ENCODE results near the gene SIVA1.
"Not testable (repeated sequence)": the region's sequence is repeated elsewhere in the genome, so short reads cannot be mapped to it uniquely, and the experiment has no call there.

The SIVA1 gene

GRCh38 chr14:104734991-104735779 is 17.8 kb upstream of the SIVA1 start:
- no peak for DNase-seq (ENCODE audit: low read depth)

- DNase-seq (ENCODE audit: low read depth): no peak
These were observed 16.9 kb upstream of the SIVA1 start for GRCh38 chr14:104735830-104736642.

- DNase-seq (ENCODE audit: low read depth): no peak
These were observed 14.4 kb upstream of the SIVA1 start for GRCh38 chr14:104738375-104739019.

- DNase-seq (ENCODE audit: low read depth): no peak
These were observed 13.9 kb upstream of the SIVA1 start for GRCh38 chr14:104739026-104739425.

GRCh38 chr14:104739546-104740516 is 13.1 kb upstream of the SIVA1 start:
- no peak for DNase-seq (ENCODE audit: low read depth)

GRCh38 chr14:104741108-104741802 is 11.7 kb upstream of the SIVA1 start:
- DNase-seq (ENCODE audit: low read depth): no peak

GRCh38 chr14:104741803-104742251 is 11.1 kb upstream of the SIVA1 start:
- no peak for DNase-seq (ENCODE audit: low read depth)

GRCh38 chr14:104742586-104743455 is 10.1 kb upstream of the SIVA1 start:
- no peak for DNase-seq (ENCODE audit: low read depth)

- DNase-seq (ENCODE audit: low read depth): no peak
These were observed 9.2 kb upstream of the SIVA1 start for GRCh38 chr14:104743461-104744380.

GRCh38 chr14:104744484-104744883 is 8.5 kb upstream of the SIVA1 start:
- DNase-seq (ENCODE audit: low read depth): no peak

GRCh38 chr14:104745431-104745830 is 7.5 kb upstream of the SIVA1 start:
- DNase-seq (ENCODE audit: low read depth): no peak

GRCh38 chr14:104746071-104746545 is 6.8 kb upstream of the SIVA1 start:
- no peak for DNase-seq (ENCODE audit: low read depth)

- no peak for DNase-seq (ENCODE audit: low read depth)
These were observed 5.9 kb upstream of the SIVA1 start for GRCh38 chr14:104746934-104747481.

GRCh38 chr14:104747876-104748275 is 5.1 kb upstream of the SIVA1 start:
- DNase-seq (ENCODE audit: low read depth): no peak

- no peak for DNase-seq (ENCODE audit: low read depth)
These were observed 3.8 kb upstream of the SIVA1 start for GRCh38 chr14:104749111-104749649.

GRCh38 chr14:104750056-104750752 is 2.7 kb upstream of the SIVA1 start:
- no peak for DNase-seq (ENCODE audit: low read depth)

GRCh38 chr14:104750753-104751057 is 2.2 kb upstream of the SIVA1 start:
- not testable (repeated sequence) for DNase-seq (ENCODE audit: low read depth)

Data from HS-27A (cell line).